Loucy (cell line): ENCODE data around the gene FTO.
A peak's percentile ranks its signal among the peaks of the same experiment; 100 is the strongest.

Experiments
- H2AFZ ChIP-seq: fragments of 200-600 bp; sonication (generic); 2 replicates; pipeline ENCODE4 v1.6.0; 2016; ENCODE audit warnings: antibody characterized with exemption, mild to moderate bottlenecking, low read length, moderate library complexity
- H3F3A ChIP-seq: fragments of 200-600 bp; 2 replicates; pipeline ENCODE4 v1.6.0; 2016; ENCODE audit warnings: antibody characterized with exemption, low read depth, mild to moderate bottlenecking
- H3K27me3 ChIP-seq: fragments of 200-600 bp; sonication (generic); 2 replicates; pipeline ENCODE4 v1.6.1; 2014; ENCODE audit warnings: low read length, mild to moderate bottlenecking; ENCODE audit not compliant: insufficient read depth, poor library complexity, severe bottlenecking
- H3K36me3 ChIP-seq: fragments of 200-600 bp; sonication (generic); 2 replicates; pipeline ENCODE4 v1.6.1; 2016; ENCODE audit warnings: low read length; ENCODE audit not compliant: insufficient read depth
- H3K4me1 ChIP-seq: fragments of 200-600 bp; sonication (generic); 2 replicates; pipeline ENCODE4 v1.5.1; 2014; ENCODE audit warnings: low read length, mild to moderate bottlenecking; ENCODE audit not compliant: insufficient read depth, poor library complexity, severe bottlenecking
- H3K4me2 ChIP-seq: fragments of 200-600 bp; sonication (generic); 2 replicates; pipeline ENCODE4 v1.6.0; 2014; ENCODE audit warnings: antibody characterized with exemption, low read length, low read depth, mild to moderate bottlenecking; ENCODE audit not compliant: poor library complexity, severe bottlenecking
- H3K4me3 ChIP-seq: fragments of 200-600 bp; sonication (generic); 2 replicates; pipeline ENCODE4 v1.5.1; 2014; ENCODE audit warnings: low read length, mild to moderate bottlenecking, mixed read lengths; ENCODE audit not compliant: poor library complexity, severe bottlenecking
- H3K79me2 ChIP-seq: fragments of 200-600 bp; sonication (generic); 2 replicates; pipeline ENCODE4 v1.6.1; 2014; ENCODE audit warnings: low read length; ENCODE audit not compliant: insufficient read depth
- H3K9ac ChIP-seq: fragments of 200-600 bp; sonication (generic); 2 replicates; pipeline ENCODE4 v1.6.0; 2014; ENCODE audit warnings: mild to moderate bottlenecking, low read depth, low read length, moderate library complexity; ENCODE audit not compliant: poor library complexity, severe bottlenecking
- H3K9me2 ChIP-seq: fragments of 200-600 bp; sonication (generic); replicated peaks from 2 replicates; pipeline ENCODE4 v1.6.1; 2016; ENCODE audit warnings: low read depth, low read length, mixed read lengths
- H3K9me3 ChIP-seq: fragments of 200-600 bp; sonication (generic); 2 replicates; pipeline ENCODE4 v1.6.1; 2014; ENCODE audit warnings: mild to moderate bottlenecking, antibody characterized with exemption, low read length, low read depth; ENCODE audit not compliant: insufficient read depth
- H4K20me1 ChIP-seq: fragments of 200-600 bp; sonication (generic); 2 replicates; pipeline ENCODE4 v1.6.0; 2014; ENCODE audit warnings: antibody characterized with exemption, low read length, mild to moderate bottlenecking; ENCODE audit not compliant: insufficient read depth, poor library complexity, severe bottlenecking
- EZH2phosphoT487 ChIP-seq: fragments of 200-600 bp; IDR thresholded peaks from 2 replicates; pipeline ENCODE4 v1.6.1; 2018; ENCODE audit warnings: antibody characterized with exemption, mild to moderate bottlenecking, moderate library complexity, borderline replicate concordance
- TF ChIP-seq, protein P1 (sequence below): fragments of 200-600 bp; sonication (generic); conservative IDR thresholded peaks from 2 replicates; pipeline ENCODE4 v1.5.1; 2014; ENCODE audit warnings: mild to moderate bottlenecking, antibody characterized with exemption, low read length

FTO gene

DNA sequence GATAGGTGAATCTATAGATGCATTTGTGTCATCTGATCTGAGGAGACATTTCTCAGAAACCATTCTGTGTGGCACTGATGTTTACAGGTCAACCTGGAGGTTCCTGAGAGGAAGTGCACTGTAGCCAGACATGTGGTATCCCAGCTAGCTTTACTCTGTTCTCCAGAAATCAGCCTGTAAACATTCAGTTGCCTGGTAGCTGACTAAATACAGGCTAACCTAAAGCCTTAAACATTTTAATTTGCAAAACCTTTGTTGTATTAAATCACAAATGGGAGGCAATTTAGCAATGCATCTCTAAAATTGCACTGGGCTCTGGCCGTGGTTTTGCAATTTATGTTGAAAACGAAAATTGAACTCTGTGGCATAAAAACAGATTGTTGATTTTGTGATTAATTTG lies 207.6 kb downstream of the FTO start:
- H3K9me3 ChIP-seq: no peaks in the 10 kb centered on the region
- no peak overlapping the region for H3K4me3 ChIP-seq
- TF ChIP-seq EZH2phosphoT487: no peak
- TF ChIP-seq, protein P1, sequence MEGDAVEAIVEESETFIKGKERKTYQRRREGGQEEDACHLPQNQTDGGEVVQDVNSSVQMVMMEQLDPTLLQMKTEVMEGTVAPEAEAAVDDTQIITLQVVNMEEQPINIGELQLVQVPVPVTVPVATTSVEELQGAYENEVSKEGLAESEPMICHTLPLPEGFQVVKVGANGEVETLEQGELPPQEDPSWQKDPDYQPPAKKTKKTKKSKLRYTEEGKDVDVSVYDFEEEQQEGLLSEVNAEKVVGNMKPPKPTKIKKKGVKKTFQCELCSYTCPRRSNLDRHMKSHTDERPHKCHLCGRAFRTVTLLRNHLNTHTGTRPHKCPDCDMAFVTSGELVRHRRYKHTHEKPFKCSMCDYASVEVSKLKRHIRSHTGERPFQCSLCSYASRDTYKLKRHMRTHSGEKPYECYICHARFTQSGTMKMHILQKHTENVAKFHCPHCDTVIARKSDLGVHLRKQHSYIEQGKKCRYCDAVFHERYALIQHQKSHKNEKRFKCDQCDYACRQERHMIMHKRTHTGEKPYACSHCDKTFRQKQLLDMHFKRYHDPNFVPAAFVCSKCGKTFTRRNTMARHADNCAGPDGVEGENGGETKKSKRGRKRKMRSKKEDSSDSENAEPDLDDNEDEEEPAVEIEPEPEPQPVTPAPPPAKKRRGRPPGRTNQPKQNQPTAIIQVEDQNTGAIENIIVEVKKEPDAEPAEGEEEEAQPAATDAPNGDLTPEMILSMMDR: no peak
- H3F3A ChIP-seq: peaks cover 7% of the 10 kb centered on the region; the same call in 1 of the 2 replicates
- H4K20me1 ChIP-seq: no peaks in the 10 kb centered on the region
- no peak overlapping the region for H2AFZ ChIP-seq
- H3K4me2 ChIP-seq: no peak overlapping the region
- no peak overlapping the region for H3K9ac ChIP-seq
- H3K36me3 ChIP-seq: no peaks in the 10 kb centered on the region
- peaks cover 50% of the 10 kb centered on the region for H3K4me1 ChIP-seq
- no peaks in the 10 kb centered on the region for H3K79me2 ChIP-seq
- no peaks in the 10 kb centered on the region for H3K27me3 ChIP-seq
- no peaks in the 10 kb centered on the region for H3K9me2 ChIP-seq

GRCh38 chr16:53912155-53912554 lies 208.2 kb downstream of the FTO start:
- H3K9me3 ChIP-seq: no peaks in the 10 kb centered on the region
- TF ChIP-seq, protein P1: no peak
- TF ChIP-seq EZH2phosphoT487: no peak
- H3F3A ChIP-seq: peaks cover 7% of the 10 kb centered on the region; the same call in 1 of the 2 replicates
- no peak overlapping the region for H3K4me3 ChIP-seq
- H3K9ac ChIP-seq: peak overlapping the region; percentile 23
- no peak overlapping the region for H2AFZ ChIP-seq
- H3K36me3 ChIP-seq: no peaks in the 10 kb centered on the region
- H3K27me3 ChIP-seq: no peaks in the 10 kb centered on the region
- peak overlapping the region; percentile 62 for H3K4me2 ChIP-seq
- H3K9me2 ChIP-seq: no peaks in the 10 kb centered on the region
- H4K20me1 ChIP-seq: no peaks in the 10 kb centered on the region
- no peaks in the 10 kb centered on the region for H3K79me2 ChIP-seq
- H3K4me1 ChIP-seq: peaks cover 50% of the 10 kb centered on the region

DNA sequence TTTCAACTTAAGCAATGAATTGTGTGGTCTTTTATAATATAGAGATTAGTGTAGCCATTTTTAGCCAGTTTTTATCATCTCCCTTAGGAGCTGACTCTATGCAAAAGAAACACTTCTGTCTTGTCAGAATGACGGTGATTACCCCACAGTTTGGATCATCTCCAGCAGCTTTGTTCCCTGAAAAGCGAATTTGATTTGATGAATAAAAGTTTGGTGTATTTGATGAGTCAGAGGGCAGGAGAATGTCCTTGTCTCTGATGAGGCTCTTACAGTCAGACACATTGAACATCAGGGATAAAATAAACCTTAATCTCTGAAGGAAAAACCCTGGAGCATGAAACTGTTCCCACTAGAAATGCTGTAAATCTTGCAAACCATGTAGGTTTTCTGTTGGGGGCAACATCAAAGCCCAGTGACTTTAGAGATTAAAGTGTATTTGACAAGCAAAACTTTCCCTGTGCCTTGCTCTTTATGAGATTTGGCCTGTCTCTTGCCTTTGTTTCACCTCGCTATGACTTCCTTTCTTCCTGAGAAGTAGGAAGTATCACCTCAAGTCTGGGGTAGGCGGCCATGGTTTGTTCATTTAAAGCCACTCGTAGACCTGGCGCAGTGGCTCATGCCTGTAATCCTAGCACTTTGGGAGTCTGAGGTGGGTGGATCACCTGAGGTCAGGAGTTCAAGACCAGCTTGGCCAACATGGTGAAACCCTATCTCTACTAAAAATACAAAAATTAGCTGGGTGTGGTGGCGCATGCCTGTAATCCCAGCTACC lies 209.3 kb downstream of the FTO start:
- Histone ChIP-seq H3K9me3 (no peaks in the 10 kb centered on the region), H3K9ac (peak overlapping the region; percentile 23), H3F3A (peaks cover 7% of the 10 kb centered on the region; the same call in 1 of the 2 replicates), H3K4me1 (peaks cover 50% of the 10 kb centered on the region), H3K27me3 (no peaks in the 10 kb centered on the region), H2AFZ (no peak overlapping the region), H4K20me1 (no peaks in the 10 kb centered on the region), H3K4me3 (peak overlapping the region; percentile 29), H3K9me2 (no peaks in the 10 kb centered on the region), H3K36me3 (no peaks in the 10 kb centered on the region), H3K4me2 (peak overlapping the region; percentile 62), H3K79me2 (no peaks in the 10 kb centered on the region; the same call in 1 of the 2 replicates)
- TF ChIP-seq, protein P1: no peak
